ENCODE results near the gene RFC1.
"Not testable (repeated sequence)": the region's sequence is repeated elsewhere in the genome, so short reads cannot be mapped to it uniquely, and the experiment has no call there.

The RFC1 gene

GRCh38 chr4:39320381-39321115 lies 45.6 kb downstream of the RFC1 start:
- DNase-seq (ENCODE audit: low read depth, low spot score) = no peak
- H3K27ac ChIP-seq = peak overlapping the region; percentile 98

- peak overlapping the region; percentile 98 for H3K27ac ChIP-seq
- peak; percentile 70 for DNase-seq (ENCODE audit: low read depth, low spot score)
These were observed 46.5 kb downstream of the RFC1 start for GRCh38 chr4:39319676-39320075.

- no peak overlapping the region for H3K27ac ChIP-seq
- DNase-seq (ENCODE audit: low read depth, low spot score) = no peak
These were observed 53.3 kb downstream of the RFC1 start for GRCh38 chr4:39312816-39313215.

- DNase-seq (ENCODE audit: low read depth, low spot score) = no peak
- no peak overlapping the region for H3K27ac ChIP-seq
These were observed 57.6 kb downstream of the RFC1 start for GRCh38 chr4:39308611-39309010.

GRCh38 chr4:39305912-39306677 lies 60.1 kb downstream of the RFC1 start:
- DNase-seq (ENCODE audit: low read depth, low spot score) = no peak

GRCh38 chr4:39304651-39305050 lies 61.5 kb downstream of the RFC1 start:
- H3K27ac ChIP-seq = no peak overlapping the region
- no peak for DNase-seq (ENCODE audit: low read depth, low spot score)

More at GRCh38 chr4:39305912-39306677, 60.1 kb downstream of the RFC1 start:
- no peak overlapping the region for H3K27ac ChIP-seq

GRCh38 chr4:39303871-39304270 lies 62.3 kb downstream of the RFC1 start:
- DNase-seq (ENCODE audit: low read depth, low spot score) = no peak
- H3K27ac ChIP-seq = no peak overlapping the region

GRCh38 chr4:39302901-39303300 lies 63.3 kb downstream of the RFC1 start:
- no peak overlapping the region for H3K27ac ChIP-seq
- DNase-seq (ENCODE audit: low read depth, low spot score) = no peak

GRCh38 chr4:39295784-39296183 lies 70.4 kb downstream of the RFC1 start:
- no peak overlapping the region for H3K27ac ChIP-seq
- DNase-seq (ENCODE audit: low read depth, low spot score) = no peak

GRCh38 chr4:39292433-39292832 lies 73.7 kb downstream of the RFC1 start:
- not testable (repeated sequence) for DNase-seq (ENCODE audit: low read depth, low spot score); H3K27ac ChIP-seq

- no peak for DNase-seq (ENCODE audit: low read depth, low spot score)
- H3K27ac ChIP-seq = no peak overlapping the region
These were observed 74.5 kb downstream of the RFC1 start for GRCh38 chr4:39291686-39292085.

- H3K27ac ChIP-seq = no peak overlapping the region
- DNase-seq (ENCODE audit: low read depth, low spot score) = no peak
These were observed 78.9 kb downstream of the RFC1 start for GRCh38 chr4:39287223-39287622.

GRCh38 chr4:39286263-39286662 lies 79.9 kb downstream of the RFC1 start:
- no peak overlapping the region for H3K27ac ChIP-seq
- no peak for DNase-seq (ENCODE audit: low read depth, low spot score)

- DNase-seq (ENCODE audit: low read depth, low spot score) = no peak
- no peak overlapping the region for H3K27ac ChIP-seq
These were observed 80.3 kb downstream of the RFC1 start for GRCh38 chr4:39285853-39286252.

- H3K27ac ChIP-seq = no peak overlapping the region
- DNase-seq (ENCODE audit: low read depth, low spot score) = no peak
These were observed 80.9 kb downstream of the RFC1 start for GRCh38 chr4:39285111-39285795.

GRCh38 chr4:39280770-39281169 lies 85.4 kb downstream of the RFC1 start:
- H3K27ac ChIP-seq = no peak overlapping the region
- DNase-seq (ENCODE audit: low read depth, low spot score) = no peak

GRCh38 chr4:39279416-39279815 lies 86.7 kb downstream of the RFC1 start:
- DNase-seq (ENCODE audit: low read depth, low spot score) = no peak
- H3K27ac ChIP-seq = no peak overlapping the region

GRCh38 chr4:39278476-39278875 lies 87.7 kb downstream of the RFC1 start:
- no peak for DNase-seq (ENCODE audit: low read depth, low spot score)
- H3K27ac ChIP-seq = no peak overlapping the region

- DNase-seq (ENCODE audit: low read depth, low spot score); H3K27ac ChIP-seq: not testable (repeated sequence)
These were observed 88.5 kb downstream of the RFC1 start for GRCh38 chr4:39277661-39278060.

GRCh38 chr4:39274503-39274902 lies 91.7 kb downstream of the RFC1 start:
- DNase-seq (ENCODE audit: low read depth, low spot score) = no peak
- H3K27ac ChIP-seq = no peak overlapping the region

- H3K27ac ChIP-seq = no peak overlapping the region
- no peak for DNase-seq (ENCODE audit: low read depth, low spot score)
These were observed 102.3 kb downstream of the RFC1 start for GRCh38 chr4:39263895-39264294.
